ENCODE data around the gene ITM2C.

ITM2C gene

DNA sequence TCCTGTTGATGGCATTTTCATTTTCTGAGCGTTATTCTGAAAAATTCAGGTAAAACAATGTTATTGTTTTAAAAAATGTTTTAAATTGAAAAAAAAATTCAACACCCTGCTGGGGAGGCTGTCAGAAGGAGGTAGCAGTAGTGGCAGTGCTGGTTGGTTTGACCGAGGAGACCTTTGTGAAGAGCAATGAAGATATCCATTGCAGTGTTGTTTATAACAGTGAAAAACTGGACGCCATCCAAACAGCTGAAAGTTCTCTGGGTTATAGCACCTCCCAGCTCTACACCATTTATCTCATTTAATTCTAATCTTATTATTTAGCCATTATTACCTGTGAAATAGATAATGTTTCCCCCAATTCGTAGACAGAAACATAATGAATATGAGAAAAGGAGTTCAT is 12.6 kb upstream of the ITM2C start:
- no peak for DNase-seq (ENCODE audit: low spot score)

DNA sequence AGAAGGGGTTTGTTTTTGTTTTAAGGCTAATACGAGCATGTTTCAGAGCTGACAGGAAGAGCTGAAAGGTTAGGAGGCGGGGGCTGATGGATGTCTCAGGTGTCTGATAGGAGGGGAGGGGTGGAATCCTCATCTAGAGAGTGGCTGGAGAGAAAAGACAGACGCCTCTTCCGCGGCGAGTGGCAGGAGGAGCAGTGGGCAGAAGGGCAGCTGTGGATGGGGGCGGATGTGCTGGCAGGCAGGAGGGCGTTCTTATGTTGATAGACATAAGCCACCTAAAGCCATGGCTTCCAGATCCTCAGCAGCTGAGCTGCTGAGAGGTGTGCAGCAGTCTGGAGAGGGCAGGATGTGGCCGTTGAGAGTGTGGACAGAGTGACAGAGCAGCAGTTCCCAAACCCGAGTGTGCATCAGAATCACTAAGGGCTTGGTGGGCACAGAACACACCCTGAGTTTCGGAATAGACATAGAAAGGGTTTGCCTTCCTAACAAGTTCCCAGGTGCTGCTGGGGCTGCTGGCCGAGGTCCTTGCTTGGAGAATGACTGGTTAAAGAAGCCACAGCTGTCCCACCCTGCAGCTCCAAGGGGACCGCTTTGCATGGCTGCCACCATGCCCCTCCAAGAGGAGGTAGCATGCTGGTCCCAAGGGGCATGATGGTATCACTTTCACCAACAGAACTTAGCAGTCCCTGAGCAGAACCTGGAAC is 3.0 kb upstream of the ITM2C start:
- DNase-seq (ENCODE audit: low spot score), result no peak

DNA sequence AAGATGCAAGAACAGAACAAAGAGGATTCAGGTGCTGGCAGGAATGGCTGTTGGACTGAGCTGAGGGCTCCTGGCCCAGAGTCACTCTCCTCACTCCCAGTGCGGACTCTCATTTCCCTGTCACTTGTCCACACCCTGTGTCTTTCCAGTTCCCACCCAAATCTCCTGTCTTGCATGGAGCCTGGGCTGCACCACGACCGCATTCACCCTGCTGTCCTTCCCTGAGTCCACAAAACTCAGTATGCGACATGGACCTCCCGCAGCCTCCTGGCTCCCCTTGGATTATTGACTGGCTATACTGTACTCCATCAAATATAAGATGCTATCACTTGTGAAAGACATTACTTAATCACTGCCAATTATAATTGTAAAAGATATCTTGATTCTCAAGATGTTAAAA is 2.5 kb upstream of the ITM2C start:
- no peak for DNase-seq (ENCODE audit: low spot score)

DNA sequence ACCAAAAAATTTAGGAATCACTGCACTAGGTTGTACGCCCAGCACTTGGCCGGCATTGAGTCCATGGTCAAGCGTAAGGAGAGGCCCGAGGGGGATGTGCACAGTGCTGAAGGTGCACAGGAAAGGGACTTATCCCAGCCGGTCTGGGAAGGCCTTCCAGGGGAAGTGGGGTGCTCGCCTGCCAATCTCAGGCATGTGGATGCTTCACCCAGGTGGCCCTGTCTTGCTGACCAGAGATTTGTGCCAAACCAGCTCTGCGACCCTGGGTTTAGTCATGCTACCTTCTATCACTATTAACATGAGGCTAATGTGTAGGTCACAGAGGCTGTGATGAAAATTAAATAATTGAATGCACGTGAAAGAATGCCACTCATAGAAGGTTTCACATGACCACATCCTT is 1.7 kb upstream of the ITM2C start:
- no peak for DNase-seq (ENCODE audit: low spot score)

DNA sequence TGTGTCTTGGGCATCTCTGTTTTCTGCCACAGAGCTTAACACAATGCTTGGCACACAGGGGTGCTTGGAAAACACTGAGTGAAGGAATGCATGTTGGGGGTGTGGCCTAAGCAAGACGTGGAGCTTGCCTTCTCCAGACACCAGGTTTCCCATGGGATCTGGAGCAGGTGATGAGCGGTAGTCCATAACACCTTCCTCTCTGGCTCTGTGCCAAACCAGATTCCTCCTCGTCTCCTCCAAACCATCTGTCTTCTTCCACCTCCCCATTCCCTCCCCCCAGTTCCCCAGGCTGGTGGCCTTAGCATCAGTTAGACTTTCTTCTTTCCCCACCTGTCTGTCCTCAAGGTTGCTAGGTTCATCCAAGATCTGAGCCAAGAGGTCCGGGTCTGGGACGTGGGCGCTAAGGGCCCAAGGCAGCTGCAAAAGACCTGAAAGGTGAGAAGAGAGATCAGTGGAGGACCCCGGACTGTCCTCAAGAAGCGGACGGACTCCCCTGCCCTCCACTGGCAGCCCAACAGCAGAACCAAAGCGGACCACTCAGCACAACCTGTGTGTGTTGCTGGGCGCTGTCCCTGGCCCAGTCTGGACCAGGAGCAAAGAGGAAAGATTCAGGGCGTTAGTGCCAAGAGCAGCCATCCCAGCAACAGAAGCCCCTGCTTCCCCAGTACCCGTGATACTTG is 1.2 kb upstream of the ITM2C start:
- no peak for DNase-seq (ENCODE audit: low spot score)

DNA sequence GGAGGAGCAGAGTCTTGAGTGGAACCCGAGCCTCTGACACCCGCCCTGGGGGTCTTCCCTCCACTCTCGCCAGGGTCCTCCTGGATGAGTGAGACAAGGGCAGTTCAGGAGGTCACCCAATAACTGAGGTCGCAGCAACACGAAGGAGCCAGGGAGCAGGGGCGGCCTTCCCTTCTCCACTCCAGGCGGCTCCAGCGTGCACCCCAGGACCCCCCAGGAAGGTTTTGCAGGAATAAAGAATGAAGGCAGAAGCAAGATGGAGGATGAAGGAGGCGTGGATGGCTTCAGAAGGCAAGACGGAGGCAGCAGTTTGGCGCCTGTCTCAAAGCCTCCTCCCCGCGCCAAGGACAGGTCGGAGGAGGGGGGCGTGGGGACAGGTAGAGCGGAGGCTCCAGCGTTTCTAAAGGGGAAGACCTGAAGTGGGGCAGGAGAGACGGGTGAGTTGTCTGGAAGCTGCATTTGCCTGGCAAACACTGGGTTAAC is 579 bp upstream of the ITM2C start:
- no peak for DNase-seq (ENCODE audit: low spot score)

DNA sequence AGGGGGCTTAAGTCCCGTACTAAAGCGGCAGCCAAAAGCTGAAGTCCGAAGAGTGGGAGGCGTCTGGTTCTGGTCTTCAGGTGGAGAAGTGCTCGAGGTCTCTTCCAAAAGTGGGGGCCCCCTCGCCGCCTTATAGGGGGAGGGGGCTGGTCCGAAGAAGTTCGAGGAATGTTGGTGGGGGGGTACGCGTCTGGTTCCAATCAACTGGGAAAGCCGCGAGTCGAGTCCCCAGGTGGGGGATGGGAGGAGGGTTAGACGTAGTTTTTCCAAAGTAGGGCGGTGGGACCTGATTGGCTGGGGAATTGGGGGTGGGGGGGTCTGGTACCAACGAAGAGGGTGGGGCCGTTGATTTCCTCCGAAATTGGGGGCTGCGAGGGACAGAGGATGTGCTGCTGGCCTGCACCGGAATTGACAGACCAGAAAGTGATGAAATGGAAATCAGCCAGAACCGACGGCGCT is 594 bp downstream of the ITM2C start:
- DNase-seq (ENCODE audit: low spot score), result no peak

DNA sequence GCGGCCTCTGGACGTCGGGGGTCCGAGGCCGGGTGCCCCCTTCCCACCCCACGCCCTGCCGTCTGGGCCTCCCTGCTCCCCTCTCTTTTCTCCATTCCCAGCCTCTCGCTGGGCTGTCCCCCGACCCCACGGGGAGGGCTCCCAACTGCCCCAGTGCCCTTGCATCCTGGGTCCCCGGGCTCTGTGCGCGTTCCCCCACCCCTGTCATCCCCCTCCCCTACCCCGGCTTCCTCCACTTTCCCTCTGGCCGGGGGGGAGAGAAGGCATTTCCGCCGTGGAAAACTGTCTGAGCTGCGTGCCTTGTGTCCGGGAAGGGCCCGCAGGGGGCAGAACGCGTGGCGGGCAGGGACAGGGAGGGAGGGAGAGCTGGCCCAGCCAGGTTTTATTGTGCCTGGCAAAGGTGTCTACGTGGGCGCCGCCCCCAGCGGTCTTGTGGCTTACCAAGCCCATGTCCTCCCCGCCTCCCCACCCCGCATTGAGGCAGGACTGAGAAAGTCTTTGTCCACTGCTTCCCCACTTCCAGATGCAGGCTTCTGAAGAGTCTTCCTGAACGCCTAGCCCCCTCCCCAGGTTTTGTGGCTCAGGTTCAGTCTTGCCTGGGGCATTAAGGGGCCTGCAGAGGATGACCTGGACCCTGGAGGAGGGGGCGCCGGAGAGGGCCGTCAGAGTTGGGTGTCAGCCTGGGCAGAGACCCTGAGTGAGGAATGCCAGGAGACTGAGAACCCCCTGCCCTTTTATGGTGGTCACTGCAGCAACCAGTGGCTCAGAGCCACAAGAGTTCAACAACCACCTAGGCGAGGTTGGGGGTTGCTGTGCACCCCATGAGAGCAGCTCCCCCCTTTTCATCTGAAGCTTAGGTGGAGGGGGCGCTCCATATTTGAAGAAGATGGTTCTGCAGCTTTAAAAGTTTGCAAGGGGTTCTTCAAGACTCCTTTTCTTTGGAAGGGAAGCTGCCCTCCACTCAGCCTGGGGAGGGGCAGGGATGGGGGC is 1.3 kb downstream of the ITM2C start:
- DNase-seq (ENCODE audit: low spot score), result peak; percentile 25

DNA sequence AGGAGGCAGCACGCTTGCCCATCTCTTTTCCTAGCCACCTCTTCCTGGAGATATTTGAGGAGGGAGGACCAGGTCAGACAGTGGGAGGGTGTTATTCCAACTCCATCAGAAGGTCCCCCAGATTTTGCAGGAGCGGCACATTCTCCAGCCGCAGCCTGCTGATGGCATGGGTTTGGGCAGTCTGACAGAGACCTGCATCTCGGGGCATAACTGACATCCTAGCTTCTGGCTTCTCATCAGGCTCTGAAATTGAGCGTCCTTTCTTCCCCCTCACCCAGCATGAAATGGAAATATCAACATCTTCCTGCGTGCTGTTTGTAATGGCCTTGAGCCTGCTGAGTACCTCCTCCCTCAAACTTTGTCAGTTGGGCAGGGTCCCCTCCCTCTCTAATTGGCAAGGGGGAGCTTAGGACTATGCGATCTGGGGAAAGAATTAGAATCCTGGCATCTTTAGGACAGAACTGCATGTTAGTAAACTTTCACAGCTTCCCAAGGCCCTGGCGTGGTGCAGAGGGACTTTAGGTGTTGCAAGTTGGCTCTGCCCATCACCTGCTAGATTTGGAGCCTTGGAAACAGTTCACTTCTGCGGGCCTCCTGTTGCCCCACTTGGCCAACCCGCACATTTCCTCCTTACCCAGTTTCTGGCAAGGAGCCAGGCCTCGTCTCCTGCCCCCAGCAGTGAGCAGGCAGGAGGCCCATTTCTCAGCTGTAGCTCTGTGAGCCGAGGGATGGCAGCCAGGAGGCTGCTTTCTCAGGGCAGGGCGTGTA is 2.2 kb downstream of the ITM2C start:
- peak; percentile 45 for DNase-seq (ENCODE audit: low spot score)

DNA sequence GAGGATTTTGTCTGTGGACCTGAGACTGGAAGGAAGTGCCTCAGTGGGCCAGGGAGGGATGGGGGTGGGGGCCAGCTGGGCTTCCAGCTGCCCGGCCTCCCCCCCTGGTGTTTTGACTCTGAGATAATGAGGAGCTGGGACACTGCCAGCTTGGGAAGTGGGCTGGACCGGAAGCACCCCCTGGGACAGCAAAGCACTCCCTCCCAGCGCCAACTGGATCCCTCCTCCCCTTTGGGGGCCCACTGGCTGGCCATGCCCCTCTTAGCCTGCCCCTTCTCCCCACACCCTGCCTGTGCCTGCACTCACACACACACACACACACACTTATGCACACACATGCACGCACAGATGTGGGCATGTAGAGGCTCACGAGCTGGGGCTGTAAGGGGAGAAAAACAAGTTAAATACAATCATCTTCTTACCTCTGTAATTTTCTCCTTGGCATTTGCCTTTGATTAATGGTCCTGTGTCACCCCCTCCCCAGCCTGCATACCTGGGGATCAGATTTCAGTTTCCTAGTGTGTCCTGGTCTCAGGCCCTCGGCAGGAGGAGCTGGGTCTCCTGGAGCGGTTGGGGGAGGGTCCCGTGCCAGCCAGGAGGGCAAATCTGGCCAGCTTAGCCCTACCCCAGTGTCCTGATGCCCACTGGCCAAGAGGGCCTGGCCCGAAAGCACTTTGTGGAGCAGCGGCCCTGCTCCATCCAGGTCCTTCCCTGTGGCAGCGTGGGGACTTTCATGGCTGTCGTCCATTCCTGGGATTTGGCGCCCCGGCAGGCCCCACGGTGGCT is 3.6 kb downstream of the ITM2C start:
- DNase-seq (ENCODE audit: low spot score), result no peak

DNA sequence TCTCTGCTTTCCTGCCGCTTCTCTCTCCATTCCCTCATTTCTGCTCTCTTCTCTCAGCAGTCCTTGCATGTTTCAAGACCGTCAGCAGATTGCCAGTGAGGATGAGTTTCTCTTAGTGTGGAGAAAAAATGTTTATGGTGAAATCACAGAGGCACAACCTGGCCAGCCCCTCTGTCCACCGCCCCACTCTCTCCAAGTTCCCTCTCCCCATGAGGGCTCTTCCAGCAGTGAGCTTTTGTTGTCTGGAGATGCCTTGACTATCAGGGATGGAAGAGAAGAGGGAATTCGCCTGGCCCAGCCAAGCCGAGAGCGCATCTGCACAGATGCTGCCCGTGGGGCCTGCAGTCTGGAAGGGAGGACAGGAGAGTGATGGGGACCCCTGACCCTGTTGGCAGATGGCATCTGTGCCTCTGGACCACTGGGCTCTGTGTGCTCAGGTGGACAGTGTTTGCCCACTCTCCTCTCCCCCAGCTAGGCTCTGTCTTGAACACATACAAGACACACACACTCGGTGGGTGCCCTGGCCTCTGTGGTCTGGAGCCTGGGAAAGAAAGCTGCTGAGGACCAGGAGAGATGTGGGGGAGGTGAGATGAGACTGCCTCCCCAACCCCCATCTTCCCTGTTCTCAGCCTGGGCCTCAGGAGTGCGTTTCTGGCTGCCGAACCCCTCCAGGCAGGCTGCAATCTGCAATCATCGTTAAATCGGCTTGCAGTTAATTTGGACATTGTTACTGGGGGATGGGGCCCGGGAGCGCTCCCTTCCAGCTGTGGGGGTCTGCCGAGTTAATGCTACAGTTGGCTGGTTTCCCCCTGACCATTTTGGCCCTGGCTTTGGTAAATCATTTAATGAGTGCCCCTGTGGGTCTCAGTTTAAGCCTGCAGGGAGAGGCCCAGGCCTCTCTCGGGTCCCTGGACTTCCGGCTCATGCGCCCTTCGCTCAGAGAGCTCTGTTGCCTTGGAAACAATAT is 4.5 kb downstream of the ITM2C start:
- DNase-seq (ENCODE audit: low spot score), result no peak

DNA sequence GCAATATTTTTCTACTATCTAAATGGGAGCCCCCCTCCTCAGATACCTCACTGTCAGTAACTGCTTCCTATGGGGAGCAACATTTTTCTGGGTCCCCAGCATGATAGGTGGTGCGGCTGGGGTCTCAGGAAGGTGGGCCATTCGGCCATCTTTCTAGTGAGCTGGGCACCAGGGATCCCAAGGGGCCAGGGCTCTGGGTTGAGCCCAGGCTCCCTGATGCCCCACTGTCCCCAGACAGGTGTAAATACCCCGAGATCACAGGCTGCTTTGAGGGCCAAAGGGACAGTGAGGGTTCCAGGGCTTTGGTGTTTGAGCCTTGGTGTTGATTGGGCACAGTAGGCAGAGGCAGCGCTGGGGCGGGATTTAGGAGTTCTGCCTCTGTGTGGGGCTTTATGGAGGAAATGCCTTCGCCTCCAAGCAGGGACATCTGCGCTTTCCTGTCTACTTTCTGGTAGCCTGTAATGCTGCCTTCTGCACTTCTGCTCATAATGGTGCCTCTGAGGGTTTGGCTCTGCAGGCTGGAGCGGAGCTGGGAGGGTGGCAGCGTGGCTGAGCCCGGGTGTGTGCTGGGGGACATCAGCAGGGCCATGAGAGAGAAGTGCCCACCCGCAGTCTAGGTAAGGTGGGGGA is 5.3 kb downstream of the ITM2C start:
- no peak for DNase-seq (ENCODE audit: low spot score)

DNA sequence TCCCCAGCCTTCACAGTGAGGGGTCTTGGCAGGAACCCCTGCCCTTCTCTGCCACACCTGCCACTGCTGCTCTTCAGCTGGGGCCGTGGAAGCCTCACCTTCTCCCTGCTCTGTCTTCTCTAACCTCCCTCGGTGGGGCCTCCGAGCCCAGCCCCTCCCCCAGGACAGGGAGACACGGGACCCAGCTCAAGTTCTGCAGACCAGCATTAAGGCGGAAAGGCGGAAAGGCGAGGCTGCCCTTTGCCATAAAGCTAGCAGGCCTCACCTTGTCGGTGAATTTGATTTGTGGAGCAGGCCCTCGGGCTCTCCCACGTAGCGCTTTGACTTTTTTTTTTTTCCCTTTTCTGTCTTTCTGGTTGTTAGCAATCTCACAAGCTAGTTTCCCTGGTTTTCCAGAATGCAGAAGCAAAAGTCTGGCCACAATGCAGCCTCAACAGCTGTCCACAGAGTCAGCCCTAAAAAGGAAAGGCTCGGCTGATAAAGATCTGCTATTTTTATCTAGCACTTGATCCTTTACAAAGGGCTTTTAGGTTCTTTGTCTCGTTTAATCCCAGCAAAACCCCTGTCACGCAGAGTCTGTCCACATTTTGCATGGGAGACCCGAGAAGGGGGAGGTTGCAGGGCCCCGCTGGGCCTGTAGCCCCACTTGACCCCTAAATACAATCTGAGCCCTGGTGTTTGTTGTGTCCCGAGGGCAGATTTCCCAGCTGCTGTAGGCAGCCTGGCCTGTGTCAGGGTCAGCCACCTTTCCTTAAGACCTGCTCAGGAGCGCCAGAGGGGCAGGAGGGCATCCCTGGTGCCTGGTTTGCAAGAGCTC is 6.0 kb downstream of the ITM2C start:
- no peak for DNase-seq (ENCODE audit: low spot score)

DNA sequence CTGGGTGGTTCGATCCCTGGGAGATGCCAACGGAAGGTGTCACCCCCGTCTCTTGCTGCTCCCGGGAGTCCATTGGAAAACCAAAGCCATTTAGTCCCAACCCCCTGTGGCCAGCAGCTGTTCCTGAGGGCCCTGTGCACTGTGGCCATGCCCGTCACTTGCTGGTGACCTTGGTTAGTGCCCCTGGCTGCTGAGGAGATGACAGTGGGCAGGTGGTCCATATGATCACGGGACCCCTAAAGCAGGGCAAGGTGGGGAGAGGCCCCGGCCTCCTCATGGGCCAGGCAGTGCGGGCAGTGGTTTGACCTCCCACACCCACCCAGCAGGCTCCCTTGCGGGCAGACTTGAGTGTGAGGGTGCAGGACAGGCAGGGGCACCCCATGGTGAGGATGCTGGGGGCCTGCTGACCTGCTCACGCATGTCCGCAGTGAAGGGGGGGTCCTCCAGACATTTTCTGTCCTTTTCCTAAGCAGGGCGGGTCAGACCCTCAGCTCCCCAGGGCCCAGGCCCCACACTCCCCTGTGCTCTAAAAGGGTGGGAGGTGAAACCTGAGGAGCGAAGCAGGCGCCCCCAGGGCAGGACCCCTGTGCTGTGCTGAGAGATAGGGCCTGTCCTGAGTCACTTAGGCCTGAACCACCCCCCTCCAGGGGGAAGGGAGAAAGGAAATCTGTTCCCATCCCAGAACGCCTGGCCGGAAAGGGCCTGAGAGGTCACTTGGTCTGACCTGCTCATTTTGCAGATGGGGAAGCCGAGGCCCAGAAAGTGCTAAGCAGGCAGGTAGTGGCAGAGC is 6.8 kb downstream of the ITM2C start:
- no peak for DNase-seq (ENCODE audit: low spot score)

DNA sequence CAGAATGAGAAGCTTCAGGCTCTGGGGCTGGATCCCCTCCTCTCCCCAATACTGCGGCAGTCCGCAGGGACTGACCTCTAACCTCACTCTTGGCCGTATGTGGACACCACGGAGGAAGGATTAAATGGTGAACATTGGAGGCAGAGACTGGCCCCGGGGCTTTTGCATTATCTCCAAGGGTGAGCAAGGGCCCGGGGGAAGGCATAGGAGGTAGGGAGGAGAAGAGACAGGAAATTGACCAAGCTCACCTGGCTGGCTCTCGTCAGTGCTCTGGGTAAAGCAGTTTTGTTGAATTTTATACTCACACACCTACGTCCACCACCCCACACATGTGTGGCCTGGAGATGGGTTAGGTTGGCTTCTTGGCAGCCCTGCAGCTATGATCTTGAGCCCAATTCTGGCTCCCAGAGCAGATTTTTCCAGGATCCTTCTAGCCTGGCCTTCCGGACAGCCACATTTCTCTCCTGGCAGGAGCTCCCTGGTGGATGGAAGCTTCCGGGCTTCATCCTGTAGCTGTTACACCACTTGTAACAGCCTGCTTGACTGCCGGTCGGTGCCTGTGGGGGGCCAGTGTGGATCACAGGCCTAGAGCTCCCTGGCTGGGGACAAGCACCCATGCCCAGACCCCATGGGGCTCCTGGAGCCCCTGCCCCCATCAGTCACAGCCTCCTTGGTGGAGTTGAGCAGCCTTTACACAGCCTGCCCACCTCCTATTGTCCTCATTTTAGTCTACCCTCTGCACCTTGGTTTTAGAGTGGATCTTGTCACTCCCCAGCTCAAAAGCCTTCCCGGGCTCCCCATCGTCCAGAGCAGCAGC is 7.6 kb downstream of the ITM2C start:
- no peak for DNase-seq (ENCODE audit: low spot score)

DNA sequence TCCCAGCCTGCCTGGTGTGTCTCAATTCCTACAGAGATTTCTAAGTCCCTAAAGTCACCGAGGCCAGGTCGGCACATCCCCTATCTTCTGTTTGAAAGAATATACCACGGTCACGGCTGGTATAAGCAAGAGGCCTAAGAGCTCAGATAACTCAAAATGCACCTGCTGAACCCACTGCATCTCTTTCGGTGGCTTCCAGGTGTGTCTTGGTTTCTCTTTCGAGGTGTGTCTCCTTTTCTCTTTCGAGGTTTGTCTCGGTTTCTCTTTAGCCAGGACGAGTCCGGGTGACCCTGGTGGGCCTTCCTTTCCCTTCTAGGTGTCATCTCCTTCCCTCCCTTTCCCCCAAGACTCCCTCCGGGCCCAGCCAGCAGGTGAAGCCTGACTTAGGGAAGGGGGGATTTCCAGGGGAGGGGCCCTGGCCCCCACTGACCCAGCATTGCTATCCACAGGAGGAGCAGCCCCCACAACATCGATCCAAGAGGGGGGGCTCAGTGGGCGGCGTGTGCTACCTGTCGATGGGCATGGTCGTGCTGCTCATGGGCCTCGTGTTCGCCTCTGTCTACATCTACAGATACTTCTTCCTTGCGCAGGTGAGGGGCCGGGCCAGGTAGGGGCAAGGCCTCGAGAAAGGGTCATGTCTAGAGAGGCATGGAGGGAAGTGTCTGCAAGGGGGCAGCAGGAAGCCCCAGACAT is 8.4 kb downstream of the ITM2C start:
- no peak for DNase-seq (ENCODE audit: low spot score)

Data from cerebellar cortex (tissue), 1 donor.